ENCODE results near the gene RBP5.

Gene RBP5

GRCh38 chr12:7154901-7155470, 26.3 kb upstream of the RBP5 start:
- Histone ChIP-seq H3K36me3 (ENCODE audit: control insufficient read depth, insufficient read depth, low read length) (no peaks in the 10 kb centered on the region), H3K79me2 (peaks cover 3% of the 10 kb centered on the region), H3K4me2 (ENCODE audit: low read length) (peak overlapping the region; percentile 29), H3K4me1 (peaks cover 74% of the 10 kb centered on the region), H3K9ac (no peak overlapping the region), H2AFZ (peak overlapping the region; percentile 56), H3K27ac (peak overlapping the region; percentile 96), H3K27me3 (ENCODE audit: control insufficient read depth, insufficient read depth, low read length) (no peaks in the 10 kb centered on the region), H3K9me3 (ENCODE audit: control insufficient read depth, low read length) (no peaks in the 10 kb centered on the region), H3K4me3 (ENCODE audit: low read depth, low read length) (no peak overlapping the region)
- TF ChIP-seq CTCF (IDR thresholded peaks at IDR 0.05) = no peak

DNA sequence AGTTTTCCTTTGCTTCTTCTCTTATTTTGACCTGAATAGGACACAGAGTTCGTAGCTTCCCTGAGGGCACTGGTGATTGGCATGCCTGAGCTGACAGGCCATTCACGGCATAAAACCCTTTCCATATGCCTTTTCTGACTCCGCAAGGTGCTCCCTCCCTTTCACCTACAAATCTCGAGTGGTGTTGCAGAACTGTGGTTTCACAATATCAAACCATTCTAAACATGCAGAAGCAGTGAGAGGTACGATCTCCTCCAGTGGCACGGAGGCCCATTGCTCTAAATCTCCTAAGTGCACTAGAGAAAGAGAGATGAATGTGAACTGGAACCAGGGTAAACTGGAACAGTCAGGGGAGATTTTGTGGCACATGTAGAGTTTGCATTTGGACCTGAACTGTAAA, 25.4 kb upstream of the RBP5 start:
- H3K9ac ChIP-seq = peak overlapping the region; percentile 9
- no peaks in the 10 kb centered on the region for H3K27me3 ChIP-seq (ENCODE audit: control insufficient read depth, insufficient read depth, low read length)
- H3K79me2 ChIP-seq = peaks cover 3% of the 10 kb centered on the region
- H3K4me1 ChIP-seq = peaks cover 68% of the 10 kb centered on the region
- H3K4me2 ChIP-seq (ENCODE audit: low read length) = no peak overlapping the region
- peak overlapping the region; percentile 56 for H2AFZ ChIP-seq
- no peaks in the 10 kb centered on the region for H3K36me3 ChIP-seq (ENCODE audit: control insufficient read depth, insufficient read depth, low read length)
- no peaks in the 10 kb centered on the region for H3K9me3 ChIP-seq (ENCODE audit: control insufficient read depth, low read length)
- TF ChIP-seq CTCF (IDR thresholded peaks at IDR 0.05) = no peak
- H3K4me3 ChIP-seq (ENCODE audit: low read depth, low read length) = no peak overlapping the region
- H3K27ac ChIP-seq = peak overlapping the region; percentile 96

DNA sequence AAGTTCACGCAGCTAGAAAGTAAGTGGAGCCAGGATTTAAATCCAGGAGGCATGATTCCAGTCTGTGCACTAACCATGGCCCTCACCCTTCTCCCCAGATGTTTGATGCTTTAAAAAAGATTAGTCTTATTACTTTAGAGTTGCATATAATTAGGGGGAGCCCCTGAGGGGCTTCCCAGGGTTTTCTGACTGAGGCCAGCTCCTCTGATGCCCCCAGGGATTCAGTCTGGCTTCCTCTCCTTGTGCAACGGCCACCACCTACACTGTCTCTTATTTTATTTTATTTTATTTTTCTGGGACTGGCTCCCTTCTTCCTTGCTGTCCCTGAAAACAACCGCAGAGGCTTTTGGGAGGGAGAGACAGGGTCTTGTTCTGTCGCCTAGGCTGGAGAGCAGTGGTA, 24.1 kb upstream of the RBP5 start:
- Histone ChIP-seq H3K27me3 (ENCODE audit: control insufficient read depth, insufficient read depth, low read length) (no peaks in the 10 kb centered on the region), H3K36me3 (ENCODE audit: control insufficient read depth, insufficient read depth, low read length) (no peaks in the 10 kb centered on the region), H3K4me3 (ENCODE audit: low read depth, low read length) (no peak overlapping the region), H3K4me2 (ENCODE audit: low read length) (no peak overlapping the region), H3K9me3 (ENCODE audit: control insufficient read depth, low read length) (no peaks in the 10 kb centered on the region), H3K4me1 (peaks cover 68% of the 10 kb centered on the region), H2AFZ (peak overlapping the region; percentile 20), H3K79me2 (peaks cover 3% of the 10 kb centered on the region), H3K27ac (peak overlapping the region; percentile 96), H3K9ac (no peak overlapping the region)
- TF ChIP-seq CTCF (IDR thresholded peaks at IDR 0.05) = no peak

DNA sequence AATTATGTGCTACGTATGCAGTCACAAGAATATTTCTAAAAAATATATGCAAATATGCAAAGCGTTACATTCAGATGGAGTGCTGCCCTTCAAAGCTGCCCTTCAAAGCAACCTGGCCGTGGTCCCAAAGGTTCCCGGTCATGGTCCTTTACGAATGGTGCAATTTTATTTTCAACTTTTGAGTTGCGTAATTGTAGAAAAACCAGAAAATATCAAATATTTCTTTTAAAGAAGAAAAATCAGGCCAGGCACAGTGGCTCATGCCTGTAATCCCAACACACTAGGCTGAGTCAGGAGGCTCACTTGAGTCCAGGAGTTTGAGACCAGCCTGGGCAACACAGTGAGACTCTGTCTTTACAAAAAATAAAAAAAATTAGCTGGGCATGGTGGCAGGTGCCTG, 22.8 kb upstream of the RBP5 start:
- H2AFZ ChIP-seq = no peak overlapping the region
- H3K9me3 ChIP-seq (ENCODE audit: control insufficient read depth, low read length) = no peaks in the 10 kb centered on the region
- H3K27ac ChIP-seq = peak overlapping the region; percentile 96
- H3K4me2 ChIP-seq (ENCODE audit: low read length) = no peak overlapping the region
- H3K27me3 ChIP-seq (ENCODE audit: control insufficient read depth, insufficient read depth, low read length) = no peaks in the 10 kb centered on the region
- peaks cover 58% of the 10 kb centered on the region for H3K4me1 ChIP-seq
- peaks cover 4% of the 10 kb centered on the region for H3K79me2 ChIP-seq
- no peak for TF ChIP-seq CTCF (IDR thresholded peaks at IDR 0.05)
- no peak overlapping the region for H3K4me3 ChIP-seq (ENCODE audit: low read depth, low read length)
- H3K36me3 ChIP-seq (ENCODE audit: control insufficient read depth, insufficient read depth, low read length) = no peaks in the 10 kb centered on the region
- no peak overlapping the region for H3K9ac ChIP-seq

DNA sequence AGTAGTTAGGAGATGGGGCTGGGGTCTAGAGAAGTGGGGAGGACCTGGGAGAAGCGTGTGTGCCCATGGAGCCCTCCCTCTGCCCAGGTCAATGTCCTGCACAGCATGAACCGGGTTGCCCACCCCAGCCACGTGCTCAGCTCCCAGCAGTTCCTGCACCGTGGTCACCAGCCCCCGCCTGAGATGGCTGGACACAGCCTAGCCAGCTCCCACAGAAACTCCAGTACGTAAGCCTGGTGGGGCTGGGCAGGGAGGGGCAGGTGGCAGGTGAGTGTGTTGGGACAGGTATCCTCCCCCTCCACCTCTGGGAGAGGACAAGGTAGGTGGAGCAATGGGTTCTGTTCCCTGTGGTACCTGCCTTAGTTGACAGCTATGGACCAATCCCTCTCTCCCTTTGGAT, 22.2 kb upstream of the RBP5 start:
- H3K79me2 ChIP-seq = peaks cover 4% of the 10 kb centered on the region
- H3K4me3 ChIP-seq (ENCODE audit: low read depth, low read length) = no peak overlapping the region
- no peaks in the 10 kb centered on the region for H3K9me3 ChIP-seq (ENCODE audit: control insufficient read depth, low read length)
- peak overlapping the region; percentile 96 for H3K27ac ChIP-seq
- TF ChIP-seq CTCF (IDR thresholded peaks at IDR 0.05) = no peak
- no peak overlapping the region for H3K9ac ChIP-seq
- no peak overlapping the region for H3K4me2 ChIP-seq (ENCODE audit: low read length)
- no peak overlapping the region for H2AFZ ChIP-seq
- H3K4me1 ChIP-seq = peaks cover 58% of the 10 kb centered on the region
- H3K27me3 ChIP-seq (ENCODE audit: control insufficient read depth, insufficient read depth, low read length) = no peaks in the 10 kb centered on the region
- H3K36me3 ChIP-seq (ENCODE audit: control insufficient read depth, insufficient read depth, low read length) = no peaks in the 10 kb centered on the region
